Measurements from ENCODE around the gene BRD4. TPM values are rescaled to one million over a fixed set of nuclear protein-coding genes. Genes with fewer than 3 reads are reported as not detected.

Gene BRD4
- total RNA-seq, 4 donors from 2014 or later = 39.5 to 87.9 (median 61.2) TPM

GRCh38 chr19:15289673-15290072 is 42.7 kb downstream of the BRD4 start:
- intact Hi-C loops (cut with DNase I; ENCODE audit: low total_unique reads) (no loop called here), in situ Hi-C loops (cut with MboI; ENCODE audit: low pct_ligation_motif_present in 1 of 4, low pct_unique_long_range_greater_than_20kb in 1 of 4, low sequenced_read_pairs in 3 of 4) (no loop called here)
- peaks cover 65 to 98% (median 74%) of the 10 kb centered on the region in 4 donors for H3K4me1 ChIP-seq
- TF ChIP-seq POLR2AphosphoS5 (IDR thresholded peaks at IDR 0.05) = no peak
- TF ChIP-seq EP300 (IDR thresholded peaks at IDR 0.05; ENCODE audit: low read depth) = no peak
- no peak for TF ChIP-seq POLR2A (IDR thresholded peaks at IDR 0.05)
- TF ChIP-seq CTCF (IDR thresholded peaks at IDR 0.05) = no peak
- no peak overlapping the region for H3K4me3 ChIP-seq
- 40 to 63% methylated on average over 2 to 3 of the region's 3 CpGs for WGBS, 2 donors (ENCODE audit: low coverage in 1 of 2)
- no peaks in the 10 kb centered on the region for H3K9me3 ChIP-seq
- no peaks in the 10 kb centered on the region for H3K36me3 ChIP-seq
- no peak for DNase-seq
- no peaks in the 10 kb centered on the region for H3K27me3 ChIP-seq
- H3K27ac ChIP-seq = no peak overlapping the region

- Histone ChIP-seq H3K4me3 (no peak overlapping the region), H3K27ac (peak overlapping the region; percentile 8 to 42 (median 28)), H3K36me3 (no peaks in the 10 kb centered on the region), H3K27me3 (no peaks in the 10 kb centered on the region), H3K4me1 (peaks cover 64 to 98% (median 75%) of the 10 kb centered on the region in 4 donors), H3K9me3 (no peaks in the 10 kb centered on the region)
- no peak for DNase-seq
- no peak for TF ChIP-seq POLR2A (IDR thresholded peaks at IDR 0.05)
- no peak for TF ChIP-seq POLR2AphosphoS5 (IDR thresholded peaks at IDR 0.05)
- TF ChIP-seq CTCF (IDR thresholded peaks at IDR 0.05) = no peak
- no peak for TF ChIP-seq EP300 (IDR thresholded peaks at IDR 0.05; ENCODE audit: low read depth)
- 35 to 63% methylated on average over 2 to 14 of the region's 14 CpGs for WGBS, 2 donors (ENCODE audit: low coverage in 1 of 2)
- in situ Hi-C loops (cut with MboI; ENCODE audit: low pct_ligation_motif_present in 1 of 4, low pct_unique_long_range_greater_than_20kb in 1 of 4, low sequenced_read_pairs in 3 of 4) (no loop called here), intact Hi-C loops (cut with DNase I; ENCODE audit: low total_unique reads) (no loop called here)
Measured at GRCh38 chr19:15288146-15288963, 44.0 kb downstream of the BRD4 start.

- peak overlapping the region in 2 of 4 donors; percentile 28 to 29 for H3K27ac ChIP-seq
- no peak for DNase-seq
- peaks cover 66 to 98% (median 77%) of the 10 kb centered on the region in 4 donors for H3K4me1 ChIP-seq
- no peaks in the 10 kb centered on the region for H3K27me3 ChIP-seq
- in situ Hi-C loops (cut with MboI; ENCODE audit: low pct_ligation_motif_present in 1 of 4, low pct_unique_long_range_greater_than_20kb in 1 of 4, low sequenced_read_pairs in 3 of 4) = no loop called here
- H3K36me3 ChIP-seq = no peaks in the 10 kb centered on the region
- 71 to 79% methylated on average over 7 to 10 of the region's 10 CpGs for WGBS, 2 donors (ENCODE audit: low coverage in 1 of 2)
- intact Hi-C loops (cut with DNase I; ENCODE audit: low total_unique reads) = no loop called here
- no peak overlapping the region for H3K4me3 ChIP-seq
- TF ChIP-seq POLR2AphosphoS5 (IDR thresholded peaks at IDR 0.05) = no peak
- no peak for TF ChIP-seq EP300 (IDR thresholded peaks at IDR 0.05; ENCODE audit: low read depth)
- TF ChIP-seq CTCF (IDR thresholded peaks at IDR 0.05) = no peak
- no peak for TF ChIP-seq POLR2A (IDR thresholded peaks at IDR 0.05)
- H3K9me3 ChIP-seq = no peaks in the 10 kb centered on the region
Measured at GRCh38 chr19:15287496-15287895, 44.8 kb downstream of the BRD4 start.

- no peak for TF ChIP-seq POLR2AphosphoS5 (IDR thresholded peaks at IDR 0.05)
- no peak for TF ChIP-seq CTCF (IDR thresholded peaks at IDR 0.05)
- no peak for TF ChIP-seq POLR2A (IDR thresholded peaks at IDR 0.05)
- TF ChIP-seq EP300 (IDR thresholded peaks at IDR 0.05; ENCODE audit: low read depth) = no peak
- no peaks in the 10 kb centered on the region for H3K9me3 ChIP-seq
- H3K36me3 ChIP-seq = no peaks in the 10 kb centered on the region
- in situ Hi-C loops (cut with MboI; ENCODE audit: low pct_ligation_motif_present in 1 of 4, low pct_unique_long_range_greater_than_20kb in 1 of 4, low sequenced_read_pairs in 3 of 4) (no loop called here), intact Hi-C loops (cut with DNase I; ENCODE audit: low total_unique reads) (no loop called here)
- DNase-seq = no peak
- peaks cover 72 to 98% (median 79%) of the 10 kb centered on the region in 4 donors for H3K4me1 ChIP-seq
- H3K27me3 ChIP-seq = no peaks in the 10 kb centered on the region
- WGBS, 2 donors (ENCODE audit: low coverage in 1 of 2) = 45 to 51% methylated on average over 4 of the region's 4 CpGs
- H3K27ac ChIP-seq = peak overlapping the region in 1 of 4 donors; percentile 28
- no peak overlapping the region for H3K4me3 ChIP-seq
Measured at GRCh38 chr19:15286688-15287365, 45.5 kb downstream of the BRD4 start.
